MCF 10A (cell line): ENCODE results near the gene ADCY4. TPM values are rescaled to one million over a fixed set of nuclear protein-coding genes. Genes with fewer than 3 reads are reported as not detected.

ENCODE experiments used
- BruUV-seq: library from RNA; stranded (reverse); fragments of 400-500 nt; replicated peaks from 2 replicates; lab custom pipeline; 2021; lab: Mats Ljungman, UMichigan
- CTCF ChIA-PET: fragments of 300-600 bp; sonication (Branson Sonifier 250); formaldehyde crosslinking; extraction: SDS; loops from one replicate; lab custom pipeline; 2021; ENCODE audit warnings: antibody characterized with exemption, inconsistent platforms; lab: Yijun Ruan, JAX
- POLR2A ChIA-PET: fragments of 300-600, 350-650 bp; sonication (Branson Sonifier 250); formaldehyde crosslinking; extraction: SDS; loops from one replicate; lab custom pipeline; 2020; ENCODE audit warnings: antibody characterized with exemption, inconsistent platforms; lab: Yijun Ruan, JAX
- DNase-seq: peaks from one replicate; pipeline ENCODE4 v3.0.0-alpha.2; 2018; ENCODE audit not compliant: unreplicated experiment
- H3K27ac Mint-ChIP-seq: one replicate; pipeline ENCODE4 v1.8.0; 2022; ENCODE audit warnings: mild to moderate bottlenecking, low read depth, mixed read lengths; ENCODE audit not compliant: unreplicated experiment
- H3K27me3 Mint-ChIP-seq: one replicate; pipeline ENCODE4 v1.8.0; 2022; ENCODE audit warnings: mixed read lengths; ENCODE audit not compliant: insufficient read depth, unreplicated experiment
- H3K36me3 Mint-ChIP-seq: one replicate; pipeline ENCODE4 v1.8.0; 2022; ENCODE audit warnings: mild to moderate bottlenecking, moderate library complexity, mixed read lengths; ENCODE audit not compliant: insufficient read depth, unreplicated experiment
- H3K4me1 Mint-ChIP-seq: one replicate; pipeline ENCODE4 v1.8.0; 2022; ENCODE audit warnings: mixed read lengths; ENCODE audit not compliant: insufficient read depth, unreplicated experiment
- H3K4me3 Mint-ChIP-seq: one replicate; pipeline ENCODE4 v1.8.0; 2022; ENCODE audit warnings: mild to moderate bottlenecking, moderate library complexity, mixed read lengths; ENCODE audit not compliant: unreplicated experiment
- H3K9me3 Mint-ChIP-seq: one replicate; pipeline ENCODE4 v1.8.0; 2022; ENCODE audit warnings: mixed read lengths; ENCODE audit not compliant: unreplicated experiment
- intact Hi-C: fragments of 100-400 bp; cut with micrococcal nuclease; formaldehyde crosslinking; loops from 2 replicates; pipeline ENCODE4 v1.14.1; 2022
- total RNA-seq: library from RNA; stranded (reverse); gene quantifications from 2 replicates; pipeline ENCODE4 v1.2.3, GENCODE V29; 2022
- TF ChIP-seq, protein P1 (sequence below): fragments of 200-600 bp; IDR thresholded peaks from one replicate; pipeline ENCODE4 v1.8.0; 2022; ENCODE audit warnings: antibody characterized with exemption, mild to moderate bottlenecking; ENCODE audit not compliant: unreplicated experiment

The ADCY4 gene
- total RNA-seq, 1 experiment from 2014 or later, result not detected

DNA sequence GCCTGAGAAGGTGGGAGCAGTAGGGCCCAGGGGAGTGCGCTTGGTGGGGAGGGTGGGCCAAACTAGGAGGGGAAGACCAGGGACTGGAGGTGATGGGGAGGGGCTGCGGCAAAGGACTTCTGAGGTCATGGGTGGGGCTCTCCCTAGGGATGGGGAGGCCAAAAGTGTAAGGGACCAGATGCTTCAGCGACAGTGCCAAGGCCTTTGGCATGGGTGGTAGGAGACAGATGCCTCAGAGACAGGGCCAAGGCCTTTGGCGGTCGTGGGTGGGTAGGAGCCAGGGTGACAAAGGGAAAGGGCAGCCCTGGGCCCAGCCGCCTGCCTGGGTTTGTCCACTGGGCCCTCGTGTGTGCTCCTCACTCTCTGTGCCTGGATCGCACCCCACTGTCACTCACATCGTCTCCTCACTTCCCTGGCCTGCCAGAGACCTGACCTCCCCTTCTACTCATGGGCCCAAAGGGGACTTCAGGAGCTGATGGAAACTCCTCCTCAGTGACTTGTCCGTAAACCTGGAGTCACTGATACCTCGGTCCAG is 50.3 kb downstream of the ADCY4 start:
- no peak for DNase-seq
- CTCF ChIA-PET, result interaction anchor here (0.9 to 7.7 kb wide), 9 partner anchors 9 to 722 kb away, joined by 3 to 131 read pairs (median 10); partner anchors contain the start of genes CIDEB, DHRS1, NOP9 and RABGGTA
- TF ChIP-seq, protein P1, sequence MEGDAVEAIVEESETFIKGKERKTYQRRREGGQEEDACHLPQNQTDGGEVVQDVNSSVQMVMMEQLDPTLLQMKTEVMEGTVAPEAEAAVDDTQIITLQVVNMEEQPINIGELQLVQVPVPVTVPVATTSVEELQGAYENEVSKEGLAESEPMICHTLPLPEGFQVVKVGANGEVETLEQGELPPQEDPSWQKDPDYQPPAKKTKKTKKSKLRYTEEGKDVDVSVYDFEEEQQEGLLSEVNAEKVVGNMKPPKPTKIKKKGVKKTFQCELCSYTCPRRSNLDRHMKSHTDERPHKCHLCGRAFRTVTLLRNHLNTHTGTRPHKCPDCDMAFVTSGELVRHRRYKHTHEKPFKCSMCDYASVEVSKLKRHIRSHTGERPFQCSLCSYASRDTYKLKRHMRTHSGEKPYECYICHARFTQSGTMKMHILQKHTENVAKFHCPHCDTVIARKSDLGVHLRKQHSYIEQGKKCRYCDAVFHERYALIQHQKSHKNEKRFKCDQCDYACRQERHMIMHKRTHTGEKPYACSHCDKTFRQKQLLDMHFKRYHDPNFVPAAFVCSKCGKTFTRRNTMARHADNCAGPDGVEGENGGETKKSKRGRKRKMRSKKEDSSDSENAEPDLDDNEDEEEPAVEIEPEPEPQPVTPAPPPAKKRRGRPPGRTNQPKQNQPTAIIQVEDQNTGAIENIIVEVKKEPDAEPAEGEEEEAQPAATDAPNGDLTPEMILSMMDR, result no peak
- H3K27me3 Mint-ChIP-seq, result no peaks in the 10 kb centered on the region
- no TSS peak for BruUV-seq
- POLR2A ChIA-PET, result interaction anchor here (0.6 to 9.2 kb wide), 10 partner anchors 7 to 144 kb away, joined by 3 to 115 read pairs (median 10); partner anchors contain the start of genes CHMP4A, DHRS1, LTB4R2 and NOP9
- no peak overlapping the region for H3K4me3 Mint-ChIP-seq
- intact Hi-C loops, result no loop called here
- H3K9me3 Mint-ChIP-seq, result no peaks in the 10 kb centered on the region
- peaks cover 27% of the 10 kb centered on the region for H3K4me1 Mint-ChIP-seq
- peaks cover 4% of the 10 kb centered on the region for H3K36me3 Mint-ChIP-seq
- no peak overlapping the region for H3K27ac Mint-ChIP-seq

DNA sequence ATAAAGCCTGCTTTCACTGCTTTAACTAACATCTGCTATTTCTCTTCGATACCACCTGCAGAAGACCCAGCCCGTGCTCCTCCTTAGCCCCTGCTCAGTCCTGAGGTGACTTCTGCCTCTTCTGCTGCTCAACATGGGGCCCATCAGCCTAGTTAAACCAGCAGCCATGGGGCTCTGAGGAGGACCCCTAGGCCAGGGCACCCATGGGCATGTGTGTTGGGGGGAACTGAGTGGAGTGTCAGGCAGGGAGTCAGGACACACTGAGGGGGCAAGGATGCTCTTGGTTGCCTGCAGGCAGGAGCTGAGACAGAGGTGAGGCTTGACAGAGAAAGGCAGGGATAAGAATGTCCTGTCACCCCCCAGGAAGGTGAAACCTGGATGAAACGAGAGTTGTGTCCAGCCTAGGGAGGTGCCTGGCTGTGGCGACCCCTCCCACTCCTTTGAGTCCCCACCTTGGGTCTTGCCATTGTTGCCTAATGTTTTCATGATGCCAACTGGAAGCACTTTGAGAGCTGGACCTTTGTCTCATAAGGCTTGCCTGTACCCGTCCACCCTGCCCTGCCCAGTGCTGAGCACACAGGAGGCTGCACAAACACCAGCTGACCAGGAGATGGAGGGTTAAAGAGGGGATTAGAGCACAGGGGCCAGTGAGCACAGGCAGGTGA is 50.9 kb downstream of the ADCY4 start:
- H3K4me1 Mint-ChIP-seq, result peaks cover 34% of the 10 kb centered on the region
- H3K4me3 Mint-ChIP-seq, result no peak overlapping the region
- peaks cover 2% of the 10 kb centered on the region for H3K36me3 Mint-ChIP-seq
- no peak overlapping the region for H3K27ac Mint-ChIP-seq
- CTCF ChIA-PET, result interaction anchor here (0.6 to 7.7 kb wide), 11 partner anchors 9 to 721 kb away, joined by 3 to 131 read pairs (median 10); partner anchors contain the start of genes CIDEB, DHRS1, NOP9 and RABGGTA
- no peak for DNase-seq
- no peaks in the 10 kb centered on the region for H3K9me3 Mint-ChIP-seq
- no peaks in the 10 kb centered on the region for H3K27me3 Mint-ChIP-seq
- no TSS peak for BruUV-seq
- intact Hi-C loops, result no loop called here
- TF ChIP-seq, protein P1, result no peak
- POLR2A ChIA-PET, result interaction anchor here (0.6 to 9.2 kb wide), 12 partner anchors 8 to 143 kb away, joined by 3 to 115 read pairs (median 6); partner anchors contain the start of genes CHMP4A, DHRS1, LTB4R2 and NOP9

DNA sequence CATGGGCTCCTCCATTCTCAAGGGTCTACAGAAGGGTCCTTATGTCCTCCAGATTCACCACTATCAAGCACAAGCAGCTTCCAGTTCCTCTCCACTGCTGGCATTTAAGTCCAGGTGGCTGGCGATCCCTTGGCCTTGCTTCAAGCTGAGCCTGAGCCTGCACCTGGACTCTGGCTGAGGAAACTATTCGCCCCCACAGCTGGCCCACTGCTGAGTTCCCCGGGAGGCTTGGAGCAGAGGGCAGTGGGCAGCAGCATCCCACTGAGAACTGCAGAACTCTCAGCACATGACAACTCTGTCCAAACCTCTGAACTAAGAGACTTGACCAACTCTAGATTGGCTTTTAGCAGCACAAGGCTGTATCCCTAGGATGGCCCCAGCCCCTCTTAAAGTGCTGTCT is 52.1 kb downstream of the ADCY4 start:
- Mint-ChIP-seq H3K4me1 (peaks cover 42% of the 10 kb centered on the region), H3K27ac (no peak overlapping the region), H3K27me3 (no peaks in the 10 kb centered on the region), H3K36me3 (no peaks in the 10 kb centered on the region), H3K4me3 (no peak overlapping the region), H3K9me3 (peaks cover 7% of the 10 kb centered on the region)
- TF ChIP-seq, protein P1, result no peak
- CTCF ChIA-PET, result interaction anchor here (0.8 to 7.7 kb wide), 6 partner anchors 9 to 40 kb away, joined by 3 to 131 read pairs (median 13); partner anchors contain the start of genes CIDEB, DHRS1, NOP9 and RABGGTA
- POLR2A ChIA-PET, result interaction anchor here (0.5 to 9.2 kb wide), 9 partner anchors 9 to 142 kb away, joined by 3 to 115 read pairs (median 6); partner anchors contain the start of genes CIDEB, DHRS1, NOP9 and RABGGTA
- no peak for DNase-seq
- BruUV-seq, result no TSS peak
- intact Hi-C loops, result no loop called here

DNA sequence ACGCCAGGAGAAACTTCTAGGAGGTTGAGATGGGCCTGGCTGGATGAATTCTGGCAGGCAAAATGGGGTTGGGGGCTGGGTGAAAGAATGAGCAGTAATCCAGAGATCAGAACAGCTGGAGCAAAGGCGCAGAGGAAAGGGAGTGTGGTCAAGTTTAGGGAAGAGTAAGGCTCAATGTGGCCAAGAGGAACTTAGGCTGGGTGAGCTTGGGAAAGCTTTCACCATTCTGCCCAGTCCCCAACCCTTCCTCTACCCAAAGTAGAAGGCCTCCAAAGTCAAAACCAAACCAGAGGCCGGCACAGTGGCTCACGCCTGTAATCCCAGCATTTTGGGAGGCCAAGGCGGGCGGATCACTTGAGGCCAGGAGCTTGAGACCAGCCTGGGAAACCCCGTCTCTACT is 53.2 kb downstream of the ADCY4 start:
- Mint-ChIP-seq H3K27me3 (no peaks in the 10 kb centered on the region), H3K4me3 (no peak overlapping the region), H3K27ac (peak overlapping the region; percentile 53), H3K36me3 (peaks cover 7% of the 10 kb centered on the region), H3K4me1 (peaks cover 37% of the 10 kb centered on the region), H3K9me3 (peaks cover 7% of the 10 kb centered on the region)
- no TSS peak for BruUV-seq
- no peak for DNase-seq
- TF ChIP-seq, protein P1, result no peak
- ChIA-PET POLR2A (interaction anchor here (1.0 to 9.2 kb wide), 10 partner anchors 9 to 86 kb away, joined by 3 to 115 read pairs (median 16); partner anchors contain the start of genes CHMP4A, DHRS1, NOP9 and RABGGTA), CTCF (interaction anchor here (1.8 to 32.3 kb wide), 4 partner anchors 10 to 40 kb away, joined by 4 to 457 read pairs (median 74); partner anchors contain the start of genes CIDEB, DHRS1, NOP9 and TINF2)
- intact Hi-C loops, result no loop called here
